Type B pancreatic cell (in vitro differentiated cells): Measurements from ENCODE around the gene PJA2. TPM values are rescaled to one million over a fixed set of nuclear protein-coding genes. Genes with fewer than 3 reads are reported as not detected.

Experiments
- DNase-seq: peaks from one replicate; pipeline ENCODE4 v3.0.0; 2021; ENCODE audit warnings: mixed read lengths; ENCODE audit not compliant: unreplicated experiment; ENCODE audit errors: extremely low spot score
- H3K27ac Mint-ChIP-seq: 2 replicates; pipeline ENCODE4 v1.8.0; 2021; ENCODE audit warnings: mild to moderate bottlenecking, mixed read lengths
- H3K27me3 Mint-ChIP-seq: 2 replicates; pipeline ENCODE4 v1.8.0; 2021; ENCODE audit warnings: mixed read lengths
- H3K36me3 Mint-ChIP-seq: 2 replicates; pipeline ENCODE4 v1.8.0; 2021; ENCODE audit warnings: mixed read lengths
- H3K4me1 Mint-ChIP-seq: one replicate; pipeline ENCODE4 v1.8.0; 2021; ENCODE audit warnings: mixed read lengths; ENCODE audit not compliant: unreplicated experiment
- H3K4me3 Mint-ChIP-seq: 2 replicates; pipeline ENCODE4 v1.8.0; 2021; ENCODE audit warnings: mild to moderate bottlenecking, mixed read lengths
- H3K9me3 Mint-ChIP-seq: 2 replicates; pipeline ENCODE4 v1.8.0; 2021; ENCODE audit warnings: mixed read lengths
- CTCF ChIP-seq: fragments of 200-600 bp; sonication (generic); conservative IDR thresholded peaks from 2 replicates; pipeline ENCODE4 v1.5.0; 2021; ENCODE audit warnings: antibody characterized with exemption, mild to moderate bottlenecking
- total RNA-seq: library from RNA; stranded (reverse); gene quantifications from 2 replicates; pipeline ENCODE4 v1.2.1, GENCODE V29; 2021; ENCODE audit warnings: low replicate concordance

PJA2 gene
- total RNA-seq, 1 donor from 2014 or later, result 79.9 TPM

- TF ChIP-seq CTCF, result no peak
- Mint-ChIP-seq H3K9me3 (no peaks in the 10 kb centered on the region), H3K36me3 (peaks cover 34% of the 10 kb centered on the region), H3K27me3 (no peaks in the 10 kb centered on the region), H3K27ac (no peak overlapping the region), H3K4me3 (no peak overlapping the region), H3K4me1 (no peaks in the 10 kb centered on the region)
- no peak for DNase-seq
These were observed 55.0 kb downstream of the PJA2 start for GRCh38 chr5:109354761-109355160.

GRCh38 chr5:109351988-109352864 is 57.5 kb downstream of the PJA2 start:
- Mint-ChIP-seq H3K9me3 (no peaks in the 10 kb centered on the region), H3K36me3 (peaks cover 30% of the 10 kb centered on the region), H3K4me3 (no peak overlapping the region), H3K27ac (no peak overlapping the region), H3K27me3 (no peaks in the 10 kb centered on the region), H3K4me1 (no peaks in the 10 kb centered on the region)
- no peak for TF ChIP-seq CTCF
- DNase-seq, result no peak

GRCh38 chr5:109350537-109351270 is 59.1 kb downstream of the PJA2 start:
- H3K27ac Mint-ChIP-seq, result no peak overlapping the region
- TF ChIP-seq CTCF, result no peak
- peaks cover 32% of the 10 kb centered on the region for H3K36me3 Mint-ChIP-seq
- H3K4me3 Mint-ChIP-seq, result no peak overlapping the region
- H3K9me3 Mint-ChIP-seq, result no peaks in the 10 kb centered on the region
- no peaks in the 10 kb centered on the region for H3K27me3 Mint-ChIP-seq
- no peak for DNase-seq
- no peaks in the 10 kb centered on the region for H3K4me1 Mint-ChIP-seq

GRCh38 chr5:109349388-109349787 is 60.4 kb downstream of the PJA2 start:
- H3K27ac Mint-ChIP-seq, result no peak overlapping the region
- no peaks in the 10 kb centered on the region for H3K9me3 Mint-ChIP-seq
- H3K27me3 Mint-ChIP-seq, result no peaks in the 10 kb centered on the region
- peaks cover 39% of the 10 kb centered on the region for H3K36me3 Mint-ChIP-seq
- no peak overlapping the region for H3K4me3 Mint-ChIP-seq
- H3K4me1 Mint-ChIP-seq, result no peaks in the 10 kb centered on the region
- TF ChIP-seq CTCF, result no peak
- no peak for DNase-seq

GRCh38 chr5:109347252-109347888 is 62.4 kb downstream of the PJA2 start:
- Mint-ChIP-seq H3K36me3 (peaks cover 40% of the 10 kb centered on the region), H3K4me3 (no peak overlapping the region), H3K27me3 (no peaks in the 10 kb centered on the region), H3K9me3 (no peaks in the 10 kb centered on the region), H3K4me1 (no peaks in the 10 kb centered on the region), H3K27ac (no peak overlapping the region)
- no peak for DNase-seq
- no peak for TF ChIP-seq CTCF
